H1 (cell line): Measurements from ENCODE around the gene NAAA. TPM values are rescaled to one million over a fixed set of nuclear protein-coding genes. Genes with fewer than 3 reads are reported as not detected.

Source experiments
- CHD7 ChIP-seq: fragments of 300-600 bp; sonication (generic); IDR thresholded peaks from 2 replicates; pipeline ENCODE4 v1.7.1; 2012; ENCODE audit warnings: low read length, moderate library complexity, mild to moderate bottlenecking, inconsistent platforms; ENCODE audit not compliant: insufficient replicate concordance
- GTF2F1 ChIP-seq: IDR thresholded peaks from 2 replicates; pipeline ENCODE4 v1.6.1; 2012; ENCODE audit warnings: low read depth, low read length, improper control_type of control experiment, borderline replicate concordance
- TCF12 ChIP-seq: IDR thresholded peaks from 2 replicates; pipeline ENCODE4 v1.6.1; 2011; ENCODE audit warnings: low read depth, mild to moderate bottlenecking, low read length
- polyA plus RNA-seq, 7 experiments: library from polyadenylated mRNA; depleted of rRNA in 3 of 7; stranded (reverse) in 5 of 7; unstranded in 2 of 7; fragments of >200 nt in 5 of 7; fragments of 200-250 nt in 2 of 7; gene quantifications; 1 replicate in 5 of 7; 2 replicates in 1 of 7; 4 replicates in 1 of 7; pipeline versions ENCODE4 v1.2.1 to v1.2.3, GENCODE V29; 2011 to 2013; ENCODE audit warnings: missing spikeins in 2 of 7, mixed read lengths in 2 of 7
- total RNA-seq: library from RNA; stranded (reverse); fragmentation: NEBNext Ultra II Directional; extraction: Animal tissue kit (Norgen Biotek cat#: 25700); gene quantifications from 2 replicates; pipeline ENCODE4 v1.2.1, GENCODE V29; 2021

The NAAA gene
- total and polyA plus RNA-seq, 2 of the 8 experiments (the other 6 are each of a cell fraction or from before 2014, with no cell fraction given) = 9.4 to 12.5 TPM

DNA sequence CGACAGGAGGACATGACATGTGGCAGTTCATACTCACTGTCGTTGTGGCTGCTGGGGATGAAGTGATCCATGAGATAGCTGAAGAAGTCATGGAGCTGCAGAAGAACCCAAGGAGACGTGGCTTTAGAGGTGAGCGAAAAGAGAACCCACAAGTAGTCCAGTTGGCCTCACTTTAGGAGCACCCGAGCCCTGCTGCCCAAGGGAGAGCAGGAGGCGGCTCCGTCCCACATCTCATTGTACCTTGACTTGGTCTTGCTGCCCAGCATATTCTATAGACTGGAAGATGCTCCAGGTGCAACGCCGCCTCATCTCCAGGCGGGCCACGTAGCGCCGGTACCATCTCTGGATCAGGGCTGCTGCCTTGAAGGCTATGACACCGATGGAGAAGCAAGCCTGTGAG lies 49.2 kb downstream of the NAAA start (continued):
- TF ChIP-seq CHD7 (no peak), TCF12 (no peak), GTF2F1 (no peak)
